Activated CD4-positive, alpha-beta memory T cell treated with anti-CD3 and anti-CD28 coated beads for 36 hours (primary cell): Measurements from ENCODE around the gene EED. TPM values are rescaled to one million over a fixed set of nuclear protein-coding genes. Genes with fewer than 3 reads are reported as not detected.
"Not testable (repeated sequence)": the region's sequence is repeated elsewhere in the genome, so short reads cannot be mapped to it uniquely, and the experiment has no call there.

ENCODE experiments used
- CTCF ChIA-PET: fragments of 350-600 bp; sonication (Branson Sonifier 250); formaldehyde crosslinking; loops from one replicate; lab custom pipeline; 2021; ENCODE audit warnings: antibody characterized with exemption, inconsistent platforms; lab: Charles Lee
- POLR2A ChIA-PET: fragments of 350-600 bp; sonication (Branson Sonifier 250); formaldehyde crosslinking; loops from one replicate; lab custom pipeline; 2021; ENCODE audit warnings: antibody characterized with exemption; lab: Charles Lee
- DNase-seq: peaks from one replicate; pipeline ENCODE4 v3.0.0-alpha.2; 2020
- H3K27ac Mint-ChIP-seq: one replicate; pipeline ENCODE4 v1.8.0; 2021; ENCODE audit warnings: mixed read lengths
- H3K27me3 Mint-ChIP-seq: one replicate; pipeline ENCODE4 v1.8.0; 2021; ENCODE audit warnings: mixed read lengths
- H3K36me3 Mint-ChIP-seq: one replicate; pipeline ENCODE4 v1.8.0; 2021; ENCODE audit warnings: mixed read lengths
- H3K4me1 Mint-ChIP-seq: one replicate; pipeline ENCODE4 v1.8.0; 2021; ENCODE audit warnings: low read depth, mixed read lengths
- H3K4me3 Mint-ChIP-seq: one replicate; pipeline ENCODE4 v1.8.0; 2021; ENCODE audit warnings: mild to moderate bottlenecking, mixed read lengths
- H3K9me3 Mint-ChIP-seq: one replicate; pipeline ENCODE4 v1.8.0; 2021; ENCODE audit warnings: mixed read lengths
- intact Hi-C: fragments of 100-400 bp; cut with micrococcal nuclease; formaldehyde crosslinking; loops from one replicate; pipeline ENCODE4 v1.15.1; 2023
- total RNA-seq, 2 experiments: library from RNA; stranded (reverse); gene quantifications; one replicate each; pipeline ENCODE4 v1.2.3, GENCODE V29; 2021

EED gene
- total RNA-seq, 2 experiments from 2014 or later: 170 TPM

GRCh38 chr11:86274503-86274902 lies 29.9 kb downstream of the EED start:
- DNase-seq: no peak
- Mint-ChIP-seq H3K9me3 (no peaks in the 10 kb centered on the region), H3K4me1 (peaks cover 56% of the 10 kb centered on the region), H3K4me3 (no peak overlapping the region), H3K27ac (no peak overlapping the region), H3K27me3 (no peaks in the 10 kb centered on the region), H3K36me3 (peaks cover 70% of the 10 kb centered on the region)
- ChIA-PET CTCF (interaction anchor here (1.7 kb wide), 1 partner anchor 25 kb away, joined by 4 read pairs; no protein-coding TSS in a partner anchor), POLR2A (interaction anchor here (0.7 kb wide), 1 partner anchor 25 kb away, joined by 3 read pairs; no protein-coding TSS in a partner anchor)
- intact Hi-C loops: loop anchor here (2.0 kb wide), 1 partner anchor 14 kb away; no protein-coding TSS in a partner anchor

- Mint-ChIP-seq H3K36me3 (peaks cover 70% of the 10 kb centered on the region), H3K4me3 (no peak overlapping the region), H3K4me1 (peaks cover 54% of the 10 kb centered on the region), H3K27me3 (no peaks in the 10 kb centered on the region), H3K27ac (peak overlapping the region; percentile 61), H3K9me3 (no peaks in the 10 kb centered on the region)
- ChIA-PET POLR2A (interaction anchor here (0.7 kb wide), 1 partner anchor 25 kb away, joined by 3 read pairs; no protein-coding TSS in a partner anchor), CTCF (interaction anchor here (0.8 to 1.7 kb wide), 2 partner anchors 15 to 26 kb away, joined by 3 to 4 read pairs; no protein-coding TSS in a partner anchor)
- intact Hi-C loops: loop anchor here (2.0 kb wide), 1 partner anchor 14 kb away; no protein-coding TSS in a partner anchor
- DNase-seq: no peak
Observed at GRCh38 chr11:86274999-86275398, 30.4 kb downstream of the EED start.

DNA sequence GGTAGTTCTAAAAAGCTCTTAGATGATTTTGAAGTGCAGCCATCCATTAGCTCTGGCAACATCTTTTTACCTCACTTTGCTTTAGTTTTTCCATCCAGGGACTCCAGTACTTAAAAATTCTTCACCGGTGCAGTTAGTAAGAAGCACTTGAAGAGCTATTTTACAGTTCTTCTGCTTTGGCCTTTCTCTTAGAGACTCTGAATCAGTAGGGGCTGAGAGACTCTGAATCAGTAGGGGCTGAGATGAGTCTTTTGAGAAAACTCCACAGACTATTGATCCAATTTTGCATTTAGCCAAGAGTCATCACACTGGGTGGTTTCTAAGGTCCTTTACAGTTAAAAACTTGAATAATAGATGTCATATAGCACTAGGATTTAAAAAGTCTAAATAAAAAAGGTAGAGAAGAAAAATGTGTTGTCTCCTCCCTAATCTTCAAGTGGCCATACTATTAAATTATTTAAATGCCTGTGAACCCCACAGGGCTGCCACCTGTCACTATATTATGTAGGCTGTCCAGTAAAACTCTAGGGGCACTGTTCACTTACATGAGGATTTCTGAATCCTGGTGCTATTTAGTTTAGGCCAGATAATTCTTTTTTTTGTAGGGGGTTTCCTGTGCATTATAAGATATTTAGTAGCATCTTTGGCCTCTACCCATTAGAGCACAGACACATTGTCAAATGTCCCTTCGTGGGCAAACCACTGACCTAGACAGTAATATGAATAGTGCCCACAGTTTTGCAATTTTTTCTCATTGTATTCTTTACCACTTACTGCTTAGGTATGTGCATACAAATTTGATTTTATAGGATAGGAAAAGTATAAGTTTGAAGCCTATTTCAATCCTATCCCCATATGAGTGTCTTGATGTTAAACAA lies 31.2 kb downstream of the EED start:
- Mint-ChIP-seq H3K36me3 (peaks cover 68% of the 10 kb centered on the region), H3K9me3 (no peaks in the 10 kb centered on the region), H3K4me1 (peaks cover 52% of the 10 kb centered on the region), H3K27me3 (no peaks in the 10 kb centered on the region), H3K4me3 (no peak overlapping the region), H3K27ac (peak overlapping the region; percentile 61)
- intact Hi-C loops: loop anchor here (2.0 kb wide), 1 partner anchor 15 kb away; no protein-coding TSS in a partner anchor
- ChIA-PET CTCF (interaction anchor here (0.8 to 1.7 kb wide), 2 partner anchors 14 to 26 kb away, joined by 3 to 4 read pairs; no protein-coding TSS in a partner anchor), POLR2A (no interaction called here)
- no peak for DNase-seq

DNA sequence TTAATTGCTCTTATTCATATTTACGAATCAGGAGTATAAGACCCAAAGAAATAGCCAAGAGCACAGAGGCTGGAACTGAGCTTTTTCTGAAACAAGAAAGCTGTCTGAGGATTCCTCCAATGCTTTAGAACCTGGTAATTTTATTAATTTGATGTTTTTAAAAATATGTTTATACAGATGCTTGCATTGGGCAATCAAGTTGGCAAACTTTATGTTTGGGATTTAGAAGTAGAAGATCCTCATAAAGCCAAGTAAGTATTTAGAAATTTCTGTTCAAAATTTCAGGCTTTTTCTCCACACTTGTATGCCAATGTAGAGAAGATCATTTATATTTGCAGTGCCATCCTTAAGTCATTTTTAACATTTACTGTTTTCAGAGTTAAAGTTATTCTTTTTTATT lies 33.2 kb downstream of the EED start:
- Mint-ChIP-seq H3K27ac (no peak overlapping the region), H3K4me1 (peaks cover 54% of the 10 kb centered on the region), H3K36me3 (peaks cover 69% of the 10 kb centered on the region), H3K9me3 (no peaks in the 10 kb centered on the region), H3K4me3 (no peak overlapping the region), H3K27me3 (no peaks in the 10 kb centered on the region)
- intact Hi-C loops: no loop called here
- DNase-seq: no peak
- ChIA-PET CTCF (interaction anchor here (0.6 kb wide), 1 partner anchor 82 kb away, joined by 3 read pairs; no protein-coding TSS in a partner anchor), POLR2A (no interaction called here)

DNA sequence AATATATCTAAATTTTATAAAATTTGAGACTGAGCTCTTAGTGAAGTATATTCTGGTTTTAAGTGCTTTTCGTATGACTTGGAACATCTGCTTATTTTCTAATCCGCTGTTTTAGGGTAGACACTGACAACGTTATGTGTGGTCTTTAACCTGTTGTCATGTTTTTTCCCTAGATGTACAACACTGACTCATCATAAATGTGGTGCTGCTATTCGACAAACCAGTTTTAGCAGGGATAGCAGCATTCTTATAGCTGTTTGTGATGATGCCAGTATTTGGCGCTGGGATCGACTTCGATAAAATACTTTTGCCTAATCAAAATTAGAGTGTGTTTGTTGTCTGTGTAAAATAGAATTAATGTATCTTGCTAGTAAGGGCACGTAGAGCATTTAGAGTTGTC lies 33.7 kb downstream of the EED start:
- ChIA-PET POLR2A (no interaction called here), CTCF (no interaction called here)
- no peaks in the 10 kb centered on the region for H3K9me3 Mint-ChIP-seq
- intact Hi-C loops: no loop called here
- DNase-seq: no peak
- H3K4me1 Mint-ChIP-seq: peaks cover 52% of the 10 kb centered on the region
- H3K4me3 Mint-ChIP-seq: no peak overlapping the region
- peaks cover 69% of the 10 kb centered on the region for H3K36me3 Mint-ChIP-seq
- no peak overlapping the region for H3K27ac Mint-ChIP-seq
- no peaks in the 10 kb centered on the region for H3K27me3 Mint-ChIP-seq

DNA sequence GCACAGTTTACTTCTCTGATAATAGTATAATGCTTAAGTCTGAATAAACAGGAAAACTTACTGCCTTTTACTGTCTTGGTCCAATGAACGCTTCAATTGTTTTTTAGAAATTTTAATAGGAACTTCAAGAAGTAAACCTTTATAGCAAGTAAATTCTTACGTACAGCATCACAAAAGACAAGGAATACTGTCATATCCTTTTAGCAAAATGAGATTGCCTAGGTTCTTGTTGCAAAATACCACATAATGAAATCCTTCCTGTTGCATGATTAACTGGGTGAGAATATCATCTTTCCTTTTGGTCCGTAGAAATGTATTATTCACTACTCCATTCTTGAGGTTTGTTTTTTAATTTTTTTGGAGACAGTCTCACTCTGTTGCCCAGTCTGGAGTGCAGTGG lies 35.2 kb downstream of the EED start:
- H3K9me3 Mint-ChIP-seq: no peaks in the 10 kb centered on the region
- POLR2A ChIA-PET: no interaction called here
- DNase-seq: no peak
- no peaks in the 10 kb centered on the region for H3K27me3 Mint-ChIP-seq
- intact Hi-C loops: no loop called here
- no peak overlapping the region for H3K27ac Mint-ChIP-seq
- H3K4me3 Mint-ChIP-seq: no peak overlapping the region
- CTCF ChIA-PET: no interaction called here
- peaks cover 67% of the 10 kb centered on the region for H3K36me3 Mint-ChIP-seq
- H3K4me1 Mint-ChIP-seq: peaks cover 54% of the 10 kb centered on the region

- Mint-ChIP-seq H3K27ac (peak overlapping the region; percentile 93), H3K9me3 (peaks cover 5% of the 10 kb centered on the region), H3K4me3 (peak overlapping the region; percentile 45), H3K4me1 (peaks cover 85% of the 10 kb centered on the region), H3K27me3 (no peaks in the 10 kb centered on the region), H3K36me3 (peaks cover 25% of the 10 kb centered on the region)
- CTCF ChIA-PET: interaction anchor here (1.0 kb wide), 2 partner anchors 32 to 75 kb away, joined by 3 read pairs; no protein-coding TSS in a partner anchor
- DNase-seq: no peak
- POLR2A ChIA-PET: interaction anchor here (0.7 to 1.7 kb wide), 7 partner anchors 38 to 339 kb away, joined by 3 to 6 read pairs (median 3); partner anchors contain the start of gene PICALM
- intact Hi-C loops: loop anchor here (1.0 to 2.0 kb wide), 13 partner anchors 31 to 534 kb away; partner anchors contain the start of genes EED and PICALM
Observed at GRCh38 chr11:86287468-86287796, 42.9 kb downstream of the EED start.

DNA sequence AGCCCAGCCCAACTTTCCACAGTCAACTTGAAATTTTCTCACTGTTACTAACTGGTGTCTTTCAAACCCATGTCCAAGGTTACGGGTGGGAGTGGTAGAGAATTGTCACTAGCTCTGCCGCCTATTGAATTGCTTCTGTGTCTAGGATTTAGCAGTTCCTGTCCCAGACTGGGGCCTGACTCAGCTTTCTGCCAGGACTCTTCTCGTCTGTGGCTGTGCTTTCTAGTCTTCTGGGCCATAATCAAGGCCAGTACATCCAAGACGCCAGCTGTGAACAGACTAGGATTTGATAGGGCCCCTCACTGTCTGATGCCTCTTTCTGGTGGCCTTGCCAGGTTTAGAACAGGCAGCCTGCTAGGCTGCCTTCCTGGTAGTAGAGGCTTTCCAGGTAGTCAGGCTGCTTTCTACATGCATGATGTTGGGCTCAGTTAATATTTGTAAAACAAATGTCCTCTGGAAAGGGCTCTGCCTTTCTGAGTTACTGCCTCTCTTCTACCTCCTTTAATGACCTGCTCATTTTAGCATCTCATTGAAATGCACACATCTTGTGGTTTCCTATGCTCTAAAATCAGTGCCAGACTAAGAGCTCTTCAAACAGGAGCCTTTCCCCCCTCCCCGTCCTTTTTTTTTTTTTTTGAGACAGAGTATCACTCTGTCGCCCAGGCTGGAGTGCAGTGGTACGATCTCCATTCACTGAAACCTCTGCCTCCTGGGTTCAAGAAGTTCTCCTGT lies 44.4 kb downstream of the EED start:
- CTCF ChIA-PET: interaction anchor here (0.6 to 2.4 kb wide), 9 partner anchors 14 to 452 kb away, joined by 3 to 16 read pairs (median 3); partner anchors contain the start of gene CCDC83
- H3K27ac Mint-ChIP-seq: peak overlapping the region; percentile 74
- H3K27me3 Mint-ChIP-seq: no peaks in the 10 kb centered on the region
- peak overlapping the region; percentile 13 for H3K4me3 Mint-ChIP-seq
- POLR2A ChIA-PET: interaction anchor here (0.6 to 1.7 kb wide), 10 partner anchors 10 to 1255 kb away, joined by 3 to 5 read pairs (median 3); partner anchors contain the start of genes CCDC83, EED and PICALM
- peaks cover 84% of the 10 kb centered on the region for H3K4me1 Mint-ChIP-seq
- H3K36me3 Mint-ChIP-seq: peaks cover 18% of the 10 kb centered on the region
- intact Hi-C loops: loop anchor here (1.0 kb wide), 1 partner anchor 517 kb away; no protein-coding TSS in a partner anchor
- peak; percentile 73 for DNase-seq
- peaks cover 5% of the 10 kb centered on the region for H3K9me3 Mint-ChIP-seq

- Mint-ChIP-seq H3K4me1 (peaks cover 84% of the 10 kb centered on the region), H3K36me3 (peaks cover 12% of the 10 kb centered on the region), H3K27ac (peak overlapping the region; percentile 74), H3K4me3 (peak overlapping the region; percentile 13)
- not testable (repeated sequence) for H3K27me3 Mint-ChIP-seq, H3K9me3 Mint-ChIP-seq
- ChIA-PET CTCF (interaction anchor here (0.6 to 2.4 kb wide), 7 partner anchors 14 to 452 kb away, joined by 3 to 16 read pairs (median 4); partner anchors contain the start of gene CCDC83), POLR2A (interaction anchor here (0.9 to 1.6 kb wide), 6 partner anchors 24 to 341 kb away, joined by 3 to 5 read pairs (median 4); partner anchors contain the start of gene PICALM)
- intact Hi-C loops: loop anchor here (5.0 kb wide), 1 partner anchor 748 kb away; the partner anchor contains the start of gene TMEM135
- DNase-seq: peak; percentile 55
Observed at GRCh38 chr11:86289508-86290280, 45.1 kb downstream of the EED start.

DNA sequence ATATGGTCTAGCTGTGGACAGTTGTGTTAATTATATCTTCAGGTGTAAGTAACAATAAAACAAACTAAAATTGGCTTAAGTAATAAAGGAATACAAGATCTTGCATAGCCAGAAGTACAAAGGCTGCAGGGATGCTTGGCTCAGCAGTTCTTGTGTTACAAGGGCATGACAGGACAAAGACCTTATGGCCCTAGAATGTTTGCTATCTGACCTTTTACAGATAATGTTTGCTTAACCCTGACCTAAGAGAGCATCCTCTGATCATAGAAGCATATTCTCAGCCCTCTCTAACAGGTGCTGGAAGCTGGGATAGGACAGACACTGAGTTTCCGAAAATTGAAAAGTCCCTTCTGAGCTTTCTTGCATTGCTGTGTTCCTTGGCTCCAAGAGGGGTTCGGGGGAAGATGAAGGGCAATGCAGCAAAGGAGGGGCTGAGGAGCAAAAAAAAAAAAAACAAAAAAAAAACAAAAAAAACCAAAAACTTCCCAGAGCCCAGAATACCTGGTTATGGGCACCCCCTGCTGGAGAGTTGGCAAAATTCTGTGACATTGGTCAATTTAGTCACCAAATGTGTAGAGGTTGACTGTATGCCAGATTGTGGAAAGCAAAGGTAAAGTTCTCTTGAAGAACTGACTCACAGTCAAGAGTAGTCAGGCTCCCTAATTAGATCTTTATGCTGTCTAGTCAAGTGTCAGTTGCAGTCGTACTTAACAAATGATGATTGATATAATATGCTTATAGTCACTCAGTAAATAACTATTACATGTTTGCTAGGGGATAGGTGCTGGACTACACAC lies 47.1 kb downstream of the EED start:
- peak overlapping the region; percentile 30 for H3K4me3 Mint-ChIP-seq
- H3K9me3 Mint-ChIP-seq: peaks cover 5% of the 10 kb centered on the region
- peaks cover 68% of the 10 kb centered on the region for H3K4me1 Mint-ChIP-seq
- intact Hi-C loops: loop anchor here (1.0 to 5.0 kb wide), 11 partner anchors 89 to 746 kb away; partner anchors contain the start of genes CCDC83 and TMEM135
- ChIA-PET CTCF (interaction anchor here (0.6 to 2.2 kb wide), 16 partner anchors 38 to 506 kb away, joined by 3 to 17 read pairs (median 4); partner anchors contain the start of genes CCDC83 and EED), POLR2A (interaction anchor here (0.7 to 1.4 kb wide), 4 partner anchors 11 to 50 kb away, joined by 3 to 4 read pairs (median 3); no protein-coding TSS in a partner anchor)
- H3K27ac Mint-ChIP-seq: peak overlapping the region; percentile 95
- no peaks in the 10 kb centered on the region for H3K27me3 Mint-ChIP-seq
- DNase-seq: peak; percentile 82
- H3K36me3 Mint-ChIP-seq: peaks cover 7% of the 10 kb centered on the region
